Ovary (tissue), 3 donors: Measurements from ENCODE around the gene ATL1.

Experiments
- POLR2A ChIP-seq: fragments of 450-650 bp; IDR thresholded peaks from one replicate; pipeline ENCODE4 v1.6.1; 2017; ENCODE audit warnings: antibody characterized with exemption, mild to moderate bottlenecking, moderate library complexity
- TF ChIP-seq, protein P1 (sequence below), 3 donors: fragments of 450-650 bp in 2 of 3; fragments of 200-600 bp in 1 of 3; IDR thresholded peaks; one replicate each; pipeline versions ENCODE4 v1.5.1 to v1.8.0; 2016 to 2022; ENCODE audit warnings: antibody characterized with exemption in 3 of 3, mild to moderate bottlenecking in 1 of 3
- donor health status: DM: no; HTN: no; CAD: no.

DNA sequence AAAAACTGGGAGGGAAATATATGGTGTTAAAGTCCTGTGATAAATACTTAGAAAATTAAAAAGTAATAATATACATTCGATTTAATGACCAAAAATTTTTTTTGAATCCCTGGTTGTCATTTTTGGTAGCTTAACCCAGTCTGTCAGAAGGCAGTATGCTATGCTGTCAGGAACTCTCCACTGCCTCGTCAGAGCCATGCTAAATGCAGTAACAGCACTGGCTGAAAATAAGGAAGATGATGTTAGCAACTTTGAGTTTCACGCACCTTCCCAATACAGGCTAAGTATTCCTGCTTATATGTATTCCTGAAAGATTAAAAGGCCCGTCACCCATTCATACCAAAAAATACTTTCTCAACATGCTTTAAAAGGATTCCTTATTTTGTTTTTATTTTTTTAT, 74.0 kb downstream of the ATL1 start:
- TF ChIP-seq, protein P1, sequence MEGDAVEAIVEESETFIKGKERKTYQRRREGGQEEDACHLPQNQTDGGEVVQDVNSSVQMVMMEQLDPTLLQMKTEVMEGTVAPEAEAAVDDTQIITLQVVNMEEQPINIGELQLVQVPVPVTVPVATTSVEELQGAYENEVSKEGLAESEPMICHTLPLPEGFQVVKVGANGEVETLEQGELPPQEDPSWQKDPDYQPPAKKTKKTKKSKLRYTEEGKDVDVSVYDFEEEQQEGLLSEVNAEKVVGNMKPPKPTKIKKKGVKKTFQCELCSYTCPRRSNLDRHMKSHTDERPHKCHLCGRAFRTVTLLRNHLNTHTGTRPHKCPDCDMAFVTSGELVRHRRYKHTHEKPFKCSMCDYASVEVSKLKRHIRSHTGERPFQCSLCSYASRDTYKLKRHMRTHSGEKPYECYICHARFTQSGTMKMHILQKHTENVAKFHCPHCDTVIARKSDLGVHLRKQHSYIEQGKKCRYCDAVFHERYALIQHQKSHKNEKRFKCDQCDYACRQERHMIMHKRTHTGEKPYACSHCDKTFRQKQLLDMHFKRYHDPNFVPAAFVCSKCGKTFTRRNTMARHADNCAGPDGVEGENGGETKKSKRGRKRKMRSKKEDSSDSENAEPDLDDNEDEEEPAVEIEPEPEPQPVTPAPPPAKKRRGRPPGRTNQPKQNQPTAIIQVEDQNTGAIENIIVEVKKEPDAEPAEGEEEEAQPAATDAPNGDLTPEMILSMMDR (IDR thresholded peaks at IDR 0.05): no peak
- TF ChIP-seq POLR2A: no peak
